Neuronal stem cell (in vitro differentiated cells): Measurements from ENCODE around the gene TMPRSS11F.
"Not testable (repeated sequence)": the region's sequence is repeated elsewhere in the genome, so short reads cannot be mapped to it uniquely, and the experiment has no call there.

ENCODE experiments used
- DNase-seq: peaks from one replicate; pipeline ENCODE4 v3.0.0-alpha.2; 2013; ENCODE audit warnings: low spot score
- H2AFZ ChIP-seq: one replicate; pipeline ENCODE4 v1.6.1; 2013; ENCODE audit warnings: mild to moderate bottlenecking, low read length, inconsistent platforms
- H2AK5ac ChIP-seq: 2 replicates; pipeline ENCODE4 v1.6.1; 2013; ENCODE audit warnings: low read depth, mild to moderate bottlenecking, inconsistent platforms, low read length, moderate library complexity, mixed read lengths
- H2BK120ac ChIP-seq: 2 replicates; pipeline ENCODE4 v1.6.1; 2013; ENCODE audit warnings: low read depth, mild to moderate bottlenecking, inconsistent platforms, low read length, moderate library complexity, mixed read lengths
- H2BK12ac ChIP-seq: one replicate; pipeline ENCODE4 v1.6.1; 2013; ENCODE audit warnings: low read length, inconsistent platforms
- H2BK15ac ChIP-seq: 2 replicates; pipeline ENCODE4 v1.6.1; 2013; ENCODE audit warnings: mild to moderate bottlenecking, low read length, inconsistent platforms, mixed read lengths
- H2BK5ac ChIP-seq: one replicate; pipeline ENCODE4 v1.6.1; 2013; ENCODE audit warnings: inconsistent platforms, mild to moderate bottlenecking, low read length, moderate library complexity
- H3K14ac ChIP-seq: one replicate; pipeline ENCODE4 v1.6.1; 2013; ENCODE audit warnings: low read length, inconsistent platforms
- H3K18ac ChIP-seq: 2 replicates; pipeline ENCODE4 v1.6.1; 2013; ENCODE audit warnings: low read length, inconsistent platforms
- H3K23ac ChIP-seq: 2 replicates; pipeline ENCODE4 v1.6.1; 2013; ENCODE audit warnings: low read depth, mild to moderate bottlenecking, mixed read lengths, low read length, inconsistent platforms; ENCODE audit not compliant: poor library complexity
- H3K27ac ChIP-seq: replicated peaks from 3 replicates; pipeline ENCODE4 v1.5.1; 2013; ENCODE audit warnings: low read length, inconsistent platforms
- H3K27me3 ChIP-seq, 3 experiments: 2 replicates each; pipeline ENCODE4 v1.6.1; 2013; ENCODE audit warnings: low read length in 3 of 3, mild to moderate bottlenecking in 2 of 3, inconsistent platforms in 1 of 3, low read depth in 1 of 3, mixed read lengths in 1 of 3, moderate library complexity in 1 of 3; ENCODE audit not compliant: control insufficient read depth in 3 of 3, insufficient read depth in 3 of 3
- H3K36me3 ChIP-seq, 2 donors: replicated peaks in 1 of 2; 2 replicates each; pipeline ENCODE4 v1.6.1; 2013; ENCODE audit warnings: low read length in 2 of 2; ENCODE audit not compliant: control insufficient read depth in 2 of 2, insufficient read depth in 2 of 2
- H3K4ac ChIP-seq: 2 replicates; pipeline ENCODE4 v1.6.1; 2013; ENCODE audit warnings: inconsistent platforms, mild to moderate bottlenecking, low read length, moderate library complexity
- H3K4me1 ChIP-seq, 2 donors: 1 replicate in 1 of 2; 2 replicates in 1 of 2; pipeline ENCODE4 v1.6.1; 2013; ENCODE audit warnings: low read length in 2 of 2, low read depth in 1 of 2; ENCODE audit not compliant: control insufficient read depth in 2 of 2, insufficient read depth in 1 of 2
- H3K4me2 ChIP-seq: one replicate; pipeline ENCODE4 v1.6.1; 2013; ENCODE audit warnings: mild to moderate bottlenecking, low read length, inconsistent platforms; ENCODE audit not compliant: insufficient read depth, poor library complexity, severe bottlenecking
- H3K4me3 ChIP-seq, 2 donors: 2 replicates each; pipeline ENCODE4 v1.5.1; 2013; ENCODE audit warnings: low read length in 2 of 2, mild to moderate bottlenecking in 2 of 2, inconsistent platforms in 1 of 2, moderate library complexity in 1 of 2
- H3K79me1 ChIP-seq: one replicate; pipeline ENCODE4 v1.6.1; 2013; ENCODE audit warnings: low read depth, mild to moderate bottlenecking, inconsistent platforms, low read length, moderate library complexity
- H3K9ac ChIP-seq: one replicate; pipeline ENCODE4 v1.6.1; 2013; ENCODE audit warnings: mild to moderate bottlenecking, low read depth, low read length, inconsistent platforms; ENCODE audit not compliant: poor library complexity
- H3K9me3 ChIP-seq, 2 donors: replicated peaks in 1 of 2; 2 replicates each; pipeline versions ENCODE3 to v1.6.1; 2013; ENCODE audit warnings: low read length in 2 of 2, mild to moderate bottlenecking in 2 of 2, inconsistent platforms in 1 of 2, low read depth in 1 of 2, mixed read lengths in 1 of 2, moderate library complexity in 1 of 2; ENCODE audit not compliant: control insufficient read depth in 2 of 2, insufficient read depth in 1 of 2
- H4K8ac ChIP-seq: one replicate; pipeline ENCODE4 v1.6.1; 2013; ENCODE audit warnings: low read depth, mild to moderate bottlenecking, inconsistent platforms, low read length, moderate library complexity
- H4K91ac ChIP-seq: one replicate; pipeline ENCODE4 v1.6.1; 2013; ENCODE audit warnings: low read length, low read depth, mild to moderate bottlenecking, inconsistent platforms; ENCODE audit not compliant: poor library complexity
- WGBS, 2 donors: extraction: QIAGEN DNeasy Blood & Tissue Kit; methylation state at CpG; one replicate each; pipeline ENCODE4 v1.1.7; 2013; ENCODE audit warnings: missing lambda C conversion rate in 2 of 2, mixed read lengths in 1 of 2; ENCODE audit not compliant: insufficient read length in 2 of 2, insufficient replicate concordance in 1 of 2; ENCODE audit errors: extremely low coverage in 2 of 2; 5-methylcytosine and 5-hydroxymethylcytosine counted together

The TMPRSS11F gene

GRCh38 chr4:68174389-68174788 lies 44.7 kb upstream of the TMPRSS11F start:
- H3K4me2 ChIP-seq, DNase-seq, H3K14ac ChIP-seq, H3K4me3 ChIP-seq, H3K4ac ChIP-seq, H3K9me3 ChIP-seq, H3K27me3 ChIP-seq, H2AK5ac ChIP-seq, H4K91ac ChIP-seq, H3K36me3 ChIP-seq, H3K27ac ChIP-seq, H2BK120ac ChIP-seq, H3K18ac ChIP-seq, H3K23ac ChIP-seq, H2AFZ ChIP-seq, H2BK12ac ChIP-seq, H3K4me1 ChIP-seq, H3K79me1 ChIP-seq, H4K8ac ChIP-seq, H3K9ac ChIP-seq, H2BK15ac ChIP-seq, H2BK5ac ChIP-seq: not testable (repeated sequence)
- WGBS, 2 donors: no CpG with 5 or more reads among the region's 2 CpGs

DNA sequence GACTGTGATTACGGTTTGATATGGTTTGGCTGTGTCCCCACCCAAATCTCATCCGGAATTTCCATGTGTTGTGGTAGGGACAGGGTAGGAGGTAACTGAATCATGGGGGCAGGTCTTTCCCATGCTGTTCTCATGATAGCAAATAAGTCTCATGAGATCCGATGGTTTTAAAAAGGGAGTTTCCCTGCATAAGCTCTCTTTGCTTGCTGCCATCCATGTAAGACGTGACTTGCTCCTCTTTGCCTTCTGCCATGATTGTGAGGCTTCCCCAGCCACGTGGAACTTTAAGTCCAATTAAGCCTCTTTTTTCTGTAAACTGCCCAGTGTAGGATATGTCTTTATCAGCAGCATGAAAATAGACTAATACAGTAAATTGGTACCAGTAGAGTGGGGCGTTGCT lies 42.5 kb upstream of the TMPRSS11F start:
- not testable (repeated sequence) for H3K4me2 ChIP-seq, H2BK120ac ChIP-seq, H3K4me3 ChIP-seq, H2BK15ac ChIP-seq, H3K4me1 ChIP-seq, H2AFZ ChIP-seq, H2BK12ac ChIP-seq, H3K36me3 ChIP-seq, H3K14ac ChIP-seq, H3K27me3 ChIP-seq, H3K9ac ChIP-seq, H2BK5ac ChIP-seq, H3K79me1 ChIP-seq, H3K4ac ChIP-seq, H2AK5ac ChIP-seq, H3K23ac ChIP-seq, DNase-seq, H4K8ac ChIP-seq, H4K91ac ChIP-seq, H3K9me3 ChIP-seq, H3K27ac ChIP-seq, H3K18ac ChIP-seq
- WGBS, 2 donors: no CpG with 5 or more reads among the region's 6 CpGs

DNA sequence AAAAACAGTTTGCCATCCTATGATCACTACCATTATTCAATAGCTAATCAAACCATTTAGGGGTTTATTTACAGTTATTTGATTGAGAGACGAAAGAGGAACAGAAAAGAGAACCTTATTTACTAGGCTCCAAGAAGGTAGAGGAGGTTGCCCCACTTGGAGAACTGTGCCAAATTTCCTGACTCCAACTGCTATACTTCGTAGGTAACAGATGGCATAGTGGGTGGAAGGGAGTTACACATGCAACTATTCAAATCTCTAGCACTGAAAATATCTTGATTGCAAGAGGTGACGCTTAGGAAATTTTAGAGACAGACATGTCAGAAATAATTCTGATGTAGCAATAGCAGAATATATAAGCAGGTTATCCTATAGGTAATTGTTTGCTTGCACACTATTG lies 38.0 kb upstream of the TMPRSS11F start:
- Histone ChIP-seq H3K36me3 (no peaks in the 10 kb centered on the region), H2AK5ac (no peak overlapping the region), H3K4me2 (no peak overlapping the region), H3K4me3 (no peak overlapping the region), H2BK15ac (no peak overlapping the region), H4K8ac (no peak overlapping the region), H3K14ac (no peak overlapping the region), H3K18ac (no peak overlapping the region), H2BK120ac (no peak overlapping the region), H3K79me1 (no peaks in the 10 kb centered on the region), H2BK12ac (no peak overlapping the region), H3K4me1 (no peaks in the 10 kb centered on the region), H3K4ac (no peak overlapping the region), H3K23ac (no peak overlapping the region), H3K9me3 (no peaks in the 10 kb centered on the region), H3K27me3 (no peaks in the 10 kb centered on the region), H2AFZ (no peak overlapping the region), H3K9ac (no peak overlapping the region), H2BK5ac (no peak overlapping the region), H4K91ac (no peak overlapping the region), H3K27ac (no peak overlapping the region)
- WGBS, 2 donors: no CpG with 5 or more reads among the region's 3 CpGs
- DNase-seq: no peak

GRCh38 chr4:68167166-68167565 lies 37.5 kb upstream of the TMPRSS11F start:
- Histone ChIP-seq H3K79me1 (no peaks in the 10 kb centered on the region), H2AK5ac (no peak overlapping the region), H3K27ac (no peak overlapping the region), H4K91ac (no peak overlapping the region), H3K4me3 (no peak overlapping the region), H3K9me3 (no peaks in the 10 kb centered on the region), H3K14ac (no peak overlapping the region), H3K4me2 (no peak overlapping the region), H2BK5ac (no peak overlapping the region), H2BK120ac (no peak overlapping the region), H3K4ac (no peak overlapping the region), H2BK15ac (no peak overlapping the region), H2AFZ (no peak overlapping the region), H3K23ac (no peak overlapping the region), H3K36me3 (no peaks in the 10 kb centered on the region), H3K4me1 (peaks cover 0 to 1% of the 10 kb centered on the region in 2 donors), H4K8ac (no peak overlapping the region), H3K18ac (no peak overlapping the region), H2BK12ac (no peak overlapping the region), H3K27me3 (no peaks in the 10 kb centered on the region), H3K9ac (no peak overlapping the region)
- WGBS, 2 donors: no CpG with 5 or more reads among the region's 2 CpGs
- no peak for DNase-seq
